SKM-1 (cell line): Measurements from ENCODE around the gene CDC42BPG.

Source experiments
- DNase-seq: peaks from one replicate; lab custom pipeline; 2025; ENCODE audit not compliant: unreplicated experiment; lab: John Stamatoyannopoulos, UW

The CDC42BPG gene

GRCh38 chr11:64844330-64845128, at the start of gene CDC42BPG:
CDC42BPG (minus strand) TSS chr11:64844653; CDS start chr11:64844569, 84 bp downstream.
- DNase-seq = peak; percentile 28

GRCh38 chr11:64893194-64894069, 49.0 kb upstream of the CDC42BPG start:
- no peak for DNase-seq

- DNase-seq = no peak
These were observed 48.4 kb upstream of the CDC42BPG start for GRCh38 chr11:64892838-64893193.

GRCh38 chr11:64892411-64892831, 48.0 kb upstream of the CDC42BPG start:
- no peak for DNase-seq

GRCh38 chr11:64891880-64892279, 47.4 kb upstream of the CDC42BPG start:
- no peak for DNase-seq

- DNase-seq = no peak
These were observed 46.9 kb upstream of the CDC42BPG start for GRCh38 chr11:64891215-64891848.

GRCh38 chr11:64890522-64890939, 46.1 kb upstream of the CDC42BPG start:
- no peak for DNase-seq

GRCh38 chr11:64888729-64889511, 44.5 kb upstream of the CDC42BPG start:
- no peak for DNase-seq

GRCh38 chr11:64888406-64888728, 43.9 kb upstream of the CDC42BPG start:
- DNase-seq = no peak

GRCh38 chr11:64887757-64888405, 43.4 kb upstream of the CDC42BPG start:
- DNase-seq = peak; percentile 58

GRCh38 chr11:64887234-64887756, 42.8 kb upstream of the CDC42BPG start:
- DNase-seq = no peak

- DNase-seq = peak; percentile 89
These were observed 41.2 kb upstream of the CDC42BPG start for GRCh38 chr11:64885367-64886286.

- DNase-seq = no peak
These were observed 39.6 kb upstream of the CDC42BPG start for GRCh38 chr11:64884019-64884418.

GRCh38 chr11:64883575-64883974, 39.1 kb upstream of the CDC42BPG start:
- DNase-seq = no peak

- DNase-seq = no peak
These were observed 37.8 kb upstream of the CDC42BPG start for GRCh38 chr11:64882243-64882642.

- no peak for DNase-seq
These were observed 37.0 kb upstream of the CDC42BPG start for GRCh38 chr11:64881476-64881875.

GRCh38 chr11:64880240-64881001, 36.0 kb upstream of the CDC42BPG start:
- no peak for DNase-seq

GRCh38 chr11:64879244-64879900, 34.9 kb upstream of the CDC42BPG start:
- peak; percentile 47 for DNase-seq
